GM23338 (cell line): ENCODE results near the gene PHLDA3. TPM values are rescaled to one million over a fixed set of nuclear protein-coding genes. Genes with fewer than 3 reads are reported as not detected.

Experiments used
- ATAC-seq: fragments of 200-7000 bp; cut with Tn5 transposase; 3 replicates; pipeline ENCODE4 v1.9.1; 2020
- DNase-seq: peaks from one replicate; pipeline ENCODE4 v3.0.0-alpha.2; 2015; ENCODE audit warnings: low spot score
- H2AFZ ChIP-seq: fragments of 200-600 bp; sonication (generic); 2 replicates; pipeline ENCODE4 v1.8.0; 2016; ENCODE audit warnings: antibody characterized with exemption, mild to moderate bottlenecking, moderate library complexity
- H3F3A ChIP-seq: fragments of 200-600 bp; sonication (generic); replicated peaks from 2 replicates; pipeline ENCODE4 v1.8.0; 2017; ENCODE audit warnings: antibody characterized with exemption, mixed run types, low read depth
- H3K27ac ChIP-seq: fragments of 200-600 bp; sonication (generic); 2 replicates; pipeline ENCODE4 v1.6.1; 2016; ENCODE audit warnings: low read depth
- H3K27me3 ChIP-seq: fragments of 200-600 bp; sonication (generic); 2 replicates; pipeline ENCODE4 v1.8.0; 2016; ENCODE audit warnings: mild to moderate bottlenecking, mixed run types, moderate library complexity; ENCODE audit not compliant: insufficient read depth
- H3K36me3 ChIP-seq: fragments of 200-600 bp; sonication (generic); 2 replicates; pipeline ENCODE4 v1.8.0; 2016; ENCODE audit warnings: mild to moderate bottlenecking; ENCODE audit not compliant: insufficient read depth
- H3K4me1 ChIP-seq: fragments of 200-600 bp; sonication (generic); 2 replicates; pipeline ENCODE4 v1.8.0; 2016; ENCODE audit warnings: mild to moderate bottlenecking, moderate library complexity; ENCODE audit not compliant: insufficient read depth
- H3K4me2 ChIP-seq: fragments of 200-600 bp; sonication (generic); 2 replicates; pipeline ENCODE4 v1.7.1; 2017; ENCODE audit warnings: mixed run types
- H3K4me3 ChIP-seq: fragments of 200-600 bp; sonication (generic); 2 replicates; pipeline ENCODE4 v1.6.1; 2016; ENCODE audit warnings: mixed run types
- H3K79me2 ChIP-seq: fragments of 200-600 bp; sonication (generic); replicated peaks from 2 replicates; pipeline ENCODE4 v1.8.0; 2017; ENCODE audit warnings: mild to moderate bottlenecking; ENCODE audit not compliant: insufficient read depth
- H3K9me2 ChIP-seq: fragments of 200-600 bp; sonication (generic); 2 replicates; pipeline ENCODE4 v1.8.0; 2017; ENCODE audit not compliant: insufficient read depth
- H4K20me1 ChIP-seq: fragments of 200-600 bp; sonication (generic); replicated peaks from 2 replicates; pipeline ENCODE4 v1.8.0; 2017; ENCODE audit warnings: mild to moderate bottlenecking; ENCODE audit not compliant: insufficient read depth
- H3K27ac Mint-ChIP-seq: 2 replicates; pipeline ENCODE4 v1.8.0; 2020; ENCODE audit warnings: inconsistent platforms, mild to moderate bottlenecking, moderate library complexity, mixed read lengths
- H3K27me3 Mint-ChIP-seq: 3 replicates; pipeline ENCODE4 v1.8.0; 2022; ENCODE audit warnings: low read depth, mild to moderate bottlenecking, moderate library complexity, mixed read lengths, inconsistent platforms; ENCODE audit not compliant: insufficient read depth, poor library complexity
- H3K36me3 Mint-ChIP-seq: 3 replicates; pipeline ENCODE4 v1.8.0; 2021; ENCODE audit warnings: low read depth, mild to moderate bottlenecking, inconsistent platforms, moderate library complexity, mixed read lengths
- H3K4me1 Mint-ChIP-seq: 3 replicates; pipeline ENCODE4 v1.8.0; 2020; ENCODE audit warnings: mild to moderate bottlenecking, inconsistent platforms, mixed read lengths
- H3K4me3 Mint-ChIP-seq: 3 replicates; pipeline ENCODE4 v1.8.0; 2021; ENCODE audit warnings: moderate library complexity, mild to moderate bottlenecking, inconsistent platforms, mixed read lengths
- H3K9me3 Mint-ChIP-seq: 3 replicates; pipeline ENCODE4 v1.8.0; 2020; ENCODE audit warnings: moderate library complexity, mild to moderate bottlenecking, inconsistent platforms, mixed read lengths
- CREB1 ChIP-seq: fragments of 250-450 bp; sonication (Bioruptor Pico); IDR thresholded peaks from 2 replicates; pipeline ENCODE4 v1.5.0; 2020; ENCODE audit warnings: low read depth, mild to moderate bottlenecking, moderate library complexity
- EZH2 ChIP-seq: fragments of 200-600 bp; sonication (generic); IDR thresholded peaks from one replicate; pipeline ENCODE4 v1.8.0; 2017; ENCODE audit warnings: antibody characterized with exemption, mild to moderate bottlenecking, low read depth; ENCODE audit not compliant: unreplicated experiment
- EZH2phosphoT487 ChIP-seq: fragments of 200-600 bp; sonication (generic); IDR thresholded peaks from one replicate; pipeline ENCODE4 v1.8.1; 2018; ENCODE audit warnings: antibody characterized with exemption; ENCODE audit not compliant: unreplicated experiment
- JUNB ChIP-seq: IDR thresholded peaks from one replicate; pipeline ENCODE4 v1.6.1; 2016; ENCODE audit warnings: antibody characterized with exemption; ENCODE audit not compliant: unreplicated experiment
- NANOG ChIP-seq: IDR thresholded peaks from 2 replicates; pipeline ENCODE4 v1.6.1; 2016; ENCODE audit warnings: antibody characterized with exemption, borderline replicate concordance
- POLR2AphosphoS5 ChIP-seq: IDR thresholded peaks from 2 replicates; pipeline ENCODE4 v1.6.1; 2016; ENCODE audit warnings: antibody characterized with exemption, low read depth
- STAT1 ChIP-seq: IDR thresholded peaks from one replicate; pipeline ENCODE4 v1.6.1; 2016; ENCODE audit warnings: antibody characterized with exemption; ENCODE audit not compliant: unreplicated experiment
- ZNF114 ChIP-seq: fragments of 250-450 bp; sonication (Bioruptor Pico); IDR thresholded peaks from 2 replicates; pipeline ENCODE4 v1.5.0; 2020; ENCODE audit warnings: mild to moderate bottlenecking, moderate library complexity
- ZNF331 ChIP-seq: fragments of 250-450 bp; sonication (Bioruptor Pico); IDR thresholded peaks from 2 replicates; pipeline ENCODE4 v1.5.0; 2020; ENCODE audit warnings: low read depth, mild to moderate bottlenecking, moderate library complexity
- polyA plus RNA-seq: library from polyadenylated mRNA; unstranded; fragments of >200 nt; fragmentation: Nextera tagmentation; extraction: Ambion mirVana; gene quantifications from 2 replicates; pipeline ENCODE4 v1.2.1, GENCODE V29; 2016
- total RNA-seq: library from RNA; depleted of rRNA; stranded (reverse); fragments of >200 nt; shearing (Covaris generic); gene quantifications from 2 replicates; pipeline ENCODE4 v1.2.3, GENCODE V29; 2014
- TF ChIP-seq, protein P1 (sequence below): fragments of 250-450 bp; sonication (Bioruptor Pico); IDR thresholded peaks from 2 replicates; pipeline ENCODE4 v1.5.0; 2020; ENCODE audit warnings: mild to moderate bottlenecking, moderate library complexity
- TF ChIP-seq, protein P2 (sequence below): IDR thresholded peaks from one replicate; pipeline ENCODE4 v1.6.1; 2018; ENCODE audit warnings: antibody characterized with exemption; ENCODE audit not compliant: unreplicated experiment
- TF ChIP-seq, protein P3 (sequence below), 2 experiments: fragments of 200-600 bp in 1 of 2; sonication (generic) in 1 of 2; conservative IDR thresholded peaks; 2 replicates each; pipeline versions ENCODE4 v1.5.1 to v1.6.1; 2016 to 2017; ENCODE audit warnings: antibody characterized with exemption in 2 of 2, low read depth in 2 of 2, mild to moderate bottlenecking in 2 of 2, moderate library complexity in 1 of 2
- TF ChIP-seq, protein P4 (sequence below): IDR thresholded peaks from 2 replicates; pipeline ENCODE4 v1.6.1; 2016; ENCODE audit warnings: antibody characterized with exemption

The PHLDA3 gene
- total and polyA plus RNA-seq, 2 experiments from 2014 or later = 37.5 to 87.4 TPM

DNA sequence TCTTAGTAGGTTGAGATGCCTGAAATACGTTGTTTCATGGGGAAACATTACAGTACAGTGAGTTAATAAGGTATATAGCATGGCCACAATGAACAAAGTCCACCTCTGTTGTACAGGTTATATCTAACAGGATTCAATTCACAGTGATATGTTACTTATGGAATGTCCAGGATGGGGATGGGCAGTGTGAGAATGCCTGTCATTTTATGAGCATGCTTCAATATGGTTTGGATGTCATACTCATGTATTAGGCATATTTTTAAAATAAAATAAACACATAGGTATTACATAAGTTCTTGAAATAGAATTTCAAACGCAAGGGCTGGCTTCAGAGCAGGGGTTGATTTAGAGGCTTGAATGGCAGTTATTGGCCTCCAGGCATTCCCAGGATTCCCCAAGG is 6.1 kb upstream of the PHLDA3 start:
- TF ChIP-seq, protein P1, sequence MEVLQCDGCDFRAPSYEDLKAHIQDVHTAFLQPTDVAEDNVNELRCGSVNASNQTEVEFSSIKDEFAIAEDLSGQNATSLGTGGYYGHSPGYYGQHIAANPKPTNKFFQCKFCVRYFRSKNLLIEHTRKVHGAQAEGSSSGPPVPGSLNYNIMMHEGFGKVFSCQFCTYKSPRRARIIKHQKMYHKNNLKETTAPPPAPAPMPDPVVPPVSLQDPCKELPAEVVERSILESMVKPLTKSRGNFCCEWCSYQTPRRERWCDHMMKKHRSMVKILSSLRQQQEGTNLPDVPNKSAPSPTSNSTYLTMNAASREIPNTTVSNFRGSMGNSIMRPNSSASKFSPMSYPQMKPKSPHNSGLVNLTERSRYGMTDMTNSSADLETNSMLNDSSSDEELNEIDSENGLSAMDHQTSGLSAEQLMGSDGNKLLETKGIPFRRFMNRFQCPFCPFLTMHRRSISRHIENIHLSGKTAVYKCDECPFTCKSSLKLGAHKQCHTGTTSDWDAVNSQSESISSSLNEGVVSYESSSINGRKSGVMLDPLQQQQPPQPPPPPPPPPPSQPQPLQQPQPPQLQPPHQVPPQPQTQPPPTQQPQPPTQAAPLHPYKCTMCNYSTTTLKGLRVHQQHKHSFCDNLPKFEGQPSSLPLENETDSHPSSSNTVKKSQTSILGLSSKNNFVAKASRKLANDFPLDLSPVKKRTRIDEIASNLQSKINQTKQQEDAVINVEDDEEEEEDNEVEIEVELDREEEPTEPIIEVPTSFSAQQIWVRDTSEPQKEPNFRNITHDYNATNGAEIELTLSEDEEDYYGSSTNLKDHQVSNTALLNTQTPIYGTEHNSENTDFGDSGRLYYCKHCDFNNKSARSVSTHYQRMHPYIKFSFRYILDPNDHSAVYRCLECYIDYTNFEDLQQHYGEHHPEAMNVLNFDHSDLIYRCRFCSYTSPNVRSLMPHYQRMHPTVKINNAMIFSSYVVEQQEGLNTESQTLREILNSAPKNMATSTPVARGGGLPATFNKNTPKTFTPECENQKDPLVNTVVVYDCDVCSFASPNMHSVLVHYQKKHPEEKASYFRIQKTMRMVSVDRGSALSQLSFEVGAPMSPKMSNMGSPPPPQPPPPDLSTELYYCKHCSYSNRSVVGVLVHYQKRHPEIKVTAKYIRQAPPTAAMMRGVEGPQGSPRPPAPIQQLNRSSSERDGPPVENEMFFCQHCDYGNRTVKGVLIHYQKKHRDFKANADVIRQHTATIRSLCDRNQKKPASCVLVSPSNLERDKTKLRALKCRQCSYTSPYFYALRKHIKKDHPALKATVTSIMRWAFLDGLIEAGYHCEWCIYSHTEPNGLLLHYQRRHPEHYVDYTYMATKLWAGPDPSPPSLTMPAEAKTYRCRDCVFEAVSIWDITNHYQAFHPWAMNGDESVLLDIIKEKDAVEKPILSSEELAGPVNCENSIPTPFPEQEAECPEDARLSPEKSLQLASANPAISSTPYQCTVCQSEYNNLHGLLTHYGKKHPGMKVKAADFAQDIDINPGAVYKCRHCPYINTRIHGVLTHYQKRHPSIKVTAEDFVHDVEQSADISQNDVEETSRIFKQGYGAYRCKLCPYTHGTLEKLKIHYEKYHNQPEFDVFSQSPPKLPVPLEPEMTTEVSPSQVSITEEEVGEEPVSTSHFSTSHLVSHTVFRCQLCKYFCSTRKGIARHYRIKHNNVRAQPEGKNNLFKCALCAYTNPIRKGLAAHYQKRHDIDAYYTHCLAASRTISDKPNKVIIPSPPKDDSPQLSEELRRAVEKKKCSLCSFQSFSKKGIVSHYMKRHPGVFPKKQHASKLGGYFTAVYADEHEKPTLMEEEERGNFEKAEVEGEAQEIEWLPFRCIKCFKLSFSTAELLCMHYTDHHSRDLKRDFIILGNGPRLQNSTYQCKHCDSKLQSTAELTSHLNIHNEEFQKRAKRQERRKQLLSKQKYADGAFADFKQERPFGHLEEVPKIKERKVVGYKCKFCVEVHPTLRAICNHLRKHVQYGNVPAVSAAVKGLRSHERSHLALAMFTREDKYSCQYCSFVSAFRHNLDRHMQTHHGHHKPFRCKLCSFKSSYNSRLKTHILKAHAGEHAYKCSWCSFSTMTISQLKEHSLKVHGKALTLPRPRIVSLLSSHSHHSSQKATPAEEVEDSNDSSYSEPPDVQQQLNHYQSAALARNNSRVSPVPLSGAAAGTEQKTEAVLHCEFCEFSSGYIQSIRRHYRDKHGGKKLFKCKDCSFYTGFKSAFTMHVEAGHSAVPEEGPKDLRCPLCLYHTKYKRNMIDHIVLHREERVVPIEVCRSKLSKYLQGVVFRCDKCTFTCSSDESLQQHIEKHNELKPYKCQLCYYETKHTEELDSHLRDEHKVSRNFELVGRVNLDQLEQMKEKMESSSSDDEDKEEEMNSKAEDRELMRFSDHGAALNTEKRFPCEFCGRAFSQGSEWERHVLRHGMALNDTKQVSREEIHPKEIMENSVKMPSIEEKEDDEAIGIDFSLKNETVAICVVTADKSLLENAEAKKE (CRISPR knock-in tag) = no peak
- TF ChIP-seq, protein P2, sequence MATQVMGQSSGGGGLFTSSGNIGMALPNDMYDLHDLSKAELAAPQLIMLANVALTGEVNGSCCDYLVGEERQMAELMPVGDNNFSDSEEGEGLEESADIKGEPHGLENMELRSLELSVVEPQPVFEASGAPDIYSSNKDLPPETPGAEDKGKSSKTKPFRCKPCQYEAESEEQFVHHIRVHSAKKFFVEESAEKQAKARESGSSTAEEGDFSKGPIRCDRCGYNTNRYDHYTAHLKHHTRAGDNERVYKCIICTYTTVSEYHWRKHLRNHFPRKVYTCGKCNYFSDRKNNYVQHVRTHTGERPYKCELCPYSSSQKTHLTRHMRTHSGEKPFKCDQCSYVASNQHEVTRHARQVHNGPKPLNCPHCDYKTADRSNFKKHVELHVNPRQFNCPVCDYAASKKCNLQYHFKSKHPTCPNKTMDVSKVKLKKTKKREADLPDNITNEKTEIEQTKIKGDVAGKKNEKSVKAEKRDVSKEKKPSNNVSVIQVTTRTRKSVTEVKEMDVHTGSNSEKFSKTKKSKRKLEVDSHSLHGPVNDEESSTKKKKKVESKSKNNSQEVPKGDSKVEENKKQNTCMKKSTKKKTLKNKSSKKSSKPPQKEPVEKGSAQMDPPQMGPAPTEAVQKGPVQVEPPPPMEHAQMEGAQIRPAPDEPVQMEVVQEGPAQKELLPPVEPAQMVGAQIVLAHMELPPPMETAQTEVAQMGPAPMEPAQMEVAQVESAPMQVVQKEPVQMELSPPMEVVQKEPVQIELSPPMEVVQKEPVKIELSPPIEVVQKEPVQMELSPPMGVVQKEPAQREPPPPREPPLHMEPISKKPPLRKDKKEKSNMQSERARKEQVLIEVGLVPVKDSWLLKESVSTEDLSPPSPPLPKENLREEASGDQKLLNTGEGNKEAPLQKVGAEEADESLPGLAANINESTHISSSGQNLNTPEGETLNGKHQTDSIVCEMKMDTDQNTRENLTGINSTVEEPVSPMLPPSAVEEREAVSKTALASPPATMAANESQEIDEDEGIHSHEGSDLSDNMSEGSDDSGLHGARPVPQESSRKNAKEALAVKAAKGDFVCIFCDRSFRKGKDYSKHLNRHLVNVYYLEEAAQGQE = no peak
- no peak for TF ChIP-seq ZNF114 (CRISPR knock-in tag)
- TF ChIP-seq ZNF331 (CRISPR knock-in tag) = no peak
- TF ChIP-seq, protein P3, sequence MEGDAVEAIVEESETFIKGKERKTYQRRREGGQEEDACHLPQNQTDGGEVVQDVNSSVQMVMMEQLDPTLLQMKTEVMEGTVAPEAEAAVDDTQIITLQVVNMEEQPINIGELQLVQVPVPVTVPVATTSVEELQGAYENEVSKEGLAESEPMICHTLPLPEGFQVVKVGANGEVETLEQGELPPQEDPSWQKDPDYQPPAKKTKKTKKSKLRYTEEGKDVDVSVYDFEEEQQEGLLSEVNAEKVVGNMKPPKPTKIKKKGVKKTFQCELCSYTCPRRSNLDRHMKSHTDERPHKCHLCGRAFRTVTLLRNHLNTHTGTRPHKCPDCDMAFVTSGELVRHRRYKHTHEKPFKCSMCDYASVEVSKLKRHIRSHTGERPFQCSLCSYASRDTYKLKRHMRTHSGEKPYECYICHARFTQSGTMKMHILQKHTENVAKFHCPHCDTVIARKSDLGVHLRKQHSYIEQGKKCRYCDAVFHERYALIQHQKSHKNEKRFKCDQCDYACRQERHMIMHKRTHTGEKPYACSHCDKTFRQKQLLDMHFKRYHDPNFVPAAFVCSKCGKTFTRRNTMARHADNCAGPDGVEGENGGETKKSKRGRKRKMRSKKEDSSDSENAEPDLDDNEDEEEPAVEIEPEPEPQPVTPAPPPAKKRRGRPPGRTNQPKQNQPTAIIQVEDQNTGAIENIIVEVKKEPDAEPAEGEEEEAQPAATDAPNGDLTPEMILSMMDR (conservative IDR thresholded peaks at IDR 0.05; ENCODE audit: low read depth in 2 of 2) = no peak
- no peak for TF ChIP-seq EZH2phosphoT487
- TF ChIP-seq JUNB = no peak
- TF ChIP-seq, protein P4, sequence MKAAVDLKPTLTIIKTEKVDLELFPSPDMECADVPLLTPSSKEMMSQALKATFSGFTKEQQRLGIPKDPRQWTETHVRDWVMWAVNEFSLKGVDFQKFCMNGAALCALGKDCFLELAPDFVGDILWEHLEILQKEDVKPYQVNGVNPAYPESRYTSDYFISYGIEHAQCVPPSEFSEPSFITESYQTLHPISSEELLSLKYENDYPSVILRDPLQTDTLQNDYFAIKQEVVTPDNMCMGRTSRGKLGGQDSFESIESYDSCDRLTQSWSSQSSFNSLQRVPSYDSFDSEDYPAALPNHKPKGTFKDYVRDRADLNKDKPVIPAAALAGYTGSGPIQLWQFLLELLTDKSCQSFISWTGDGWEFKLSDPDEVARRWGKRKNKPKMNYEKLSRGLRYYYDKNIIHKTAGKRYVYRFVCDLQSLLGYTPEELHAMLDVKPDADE = no peak
- TF ChIP-seq NANOG = no peak
- TF ChIP-seq STAT1 = no peak
- TF ChIP-seq EZH2 = no peak
- no peak for TF ChIP-seq POLR2AphosphoS5
- TF ChIP-seq CREB1 (CRISPR knock-in tag) = no peak
- H3K4me3 Mint-ChIP-seq = no peak overlapping the region
- no peaks in the 10 kb centered on the region; the same call in 2 of the 3 replicates for H3K36me3 Mint-ChIP-seq
- H3K4me1 Mint-ChIP-seq = peaks cover 22% of the 10 kb centered on the region
- Histone ChIP-seq H2AFZ (no peak overlapping the region), H3K9me2 (0 out of 2 replicates have a peak, but pooled peaks cover 6% of the 10 kb centered on the region), H3K79me2 (no peaks in the 10 kb centered on the region), H3F3A (no peaks in the 10 kb centered on the region), H3K27me3 (peaks cover 22% of the 10 kb centered on the region), H3K4me2 (no peak overlapping the region), H3K36me3 (no peaks in the 10 kb centered on the region), H4K20me1 (no peaks in the 10 kb centered on the region), H3K4me3 (no peak overlapping the region), H3K4me1 (peaks cover 17% of the 10 kb centered on the region), H3K27ac (no peak overlapping the region)
- H3K27me3 Mint-ChIP-seq = peaks cover 23% of the 10 kb centered on the region
- H3K27ac Mint-ChIP-seq = no peak overlapping the region
- ATAC-seq (no peak), DNase-seq (no peak)
- H3K9me3 Mint-ChIP-seq = no peaks in the 10 kb centered on the region
